ENCODE results near the gene NAPA.

DNA sequence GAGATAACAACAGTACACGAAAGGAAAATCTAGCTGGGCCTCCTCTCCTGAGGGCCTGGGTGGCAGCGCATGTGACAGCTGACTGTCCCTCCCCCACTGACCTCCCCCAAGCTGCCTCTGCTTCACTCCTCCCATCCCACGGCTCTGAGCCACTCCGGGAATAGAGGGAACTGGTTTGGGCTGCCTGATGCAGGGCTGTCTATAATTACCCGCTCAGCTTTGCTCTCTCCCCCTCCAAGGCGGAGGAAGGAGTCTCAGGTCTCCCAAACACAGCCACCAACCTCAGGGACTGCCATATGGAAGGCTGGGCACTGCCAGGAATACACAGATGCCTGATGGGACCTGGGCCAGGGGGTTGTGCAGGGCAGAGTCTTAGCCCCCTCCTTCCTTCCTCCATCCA, 7.9 kb downstream of the NAPA start:
- TF ChIP-seq, protein P1, sequence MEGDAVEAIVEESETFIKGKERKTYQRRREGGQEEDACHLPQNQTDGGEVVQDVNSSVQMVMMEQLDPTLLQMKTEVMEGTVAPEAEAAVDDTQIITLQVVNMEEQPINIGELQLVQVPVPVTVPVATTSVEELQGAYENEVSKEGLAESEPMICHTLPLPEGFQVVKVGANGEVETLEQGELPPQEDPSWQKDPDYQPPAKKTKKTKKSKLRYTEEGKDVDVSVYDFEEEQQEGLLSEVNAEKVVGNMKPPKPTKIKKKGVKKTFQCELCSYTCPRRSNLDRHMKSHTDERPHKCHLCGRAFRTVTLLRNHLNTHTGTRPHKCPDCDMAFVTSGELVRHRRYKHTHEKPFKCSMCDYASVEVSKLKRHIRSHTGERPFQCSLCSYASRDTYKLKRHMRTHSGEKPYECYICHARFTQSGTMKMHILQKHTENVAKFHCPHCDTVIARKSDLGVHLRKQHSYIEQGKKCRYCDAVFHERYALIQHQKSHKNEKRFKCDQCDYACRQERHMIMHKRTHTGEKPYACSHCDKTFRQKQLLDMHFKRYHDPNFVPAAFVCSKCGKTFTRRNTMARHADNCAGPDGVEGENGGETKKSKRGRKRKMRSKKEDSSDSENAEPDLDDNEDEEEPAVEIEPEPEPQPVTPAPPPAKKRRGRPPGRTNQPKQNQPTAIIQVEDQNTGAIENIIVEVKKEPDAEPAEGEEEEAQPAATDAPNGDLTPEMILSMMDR (IDR thresholded peaks at IDR 0.05): no peak
- no peak for TF ChIP-seq POLR2A (IDR thresholded peaks at IDR 0.05)

Measured in uterus (tissue), 2 donors.